ENCODE measurements around the gene NIN. TPM values are rescaled to one million over a fixed set of nuclear protein-coding genes. Genes with fewer than 3 reads are reported as not detected.

Gene NIN
- total RNA-seq, 1 donor, result 40.2 TPM

GRCh38 chr14:50741567-50741966 lies 89.4 kb downstream of the NIN start:
- H3K27ac ChIP-seq (ENCODE audit: low read depth, low read length), result peak overlapping the region; percentile 64
- TF ChIP-seq, protein P1, sequence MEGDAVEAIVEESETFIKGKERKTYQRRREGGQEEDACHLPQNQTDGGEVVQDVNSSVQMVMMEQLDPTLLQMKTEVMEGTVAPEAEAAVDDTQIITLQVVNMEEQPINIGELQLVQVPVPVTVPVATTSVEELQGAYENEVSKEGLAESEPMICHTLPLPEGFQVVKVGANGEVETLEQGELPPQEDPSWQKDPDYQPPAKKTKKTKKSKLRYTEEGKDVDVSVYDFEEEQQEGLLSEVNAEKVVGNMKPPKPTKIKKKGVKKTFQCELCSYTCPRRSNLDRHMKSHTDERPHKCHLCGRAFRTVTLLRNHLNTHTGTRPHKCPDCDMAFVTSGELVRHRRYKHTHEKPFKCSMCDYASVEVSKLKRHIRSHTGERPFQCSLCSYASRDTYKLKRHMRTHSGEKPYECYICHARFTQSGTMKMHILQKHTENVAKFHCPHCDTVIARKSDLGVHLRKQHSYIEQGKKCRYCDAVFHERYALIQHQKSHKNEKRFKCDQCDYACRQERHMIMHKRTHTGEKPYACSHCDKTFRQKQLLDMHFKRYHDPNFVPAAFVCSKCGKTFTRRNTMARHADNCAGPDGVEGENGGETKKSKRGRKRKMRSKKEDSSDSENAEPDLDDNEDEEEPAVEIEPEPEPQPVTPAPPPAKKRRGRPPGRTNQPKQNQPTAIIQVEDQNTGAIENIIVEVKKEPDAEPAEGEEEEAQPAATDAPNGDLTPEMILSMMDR (IDR thresholded peaks at IDR 0.05; ENCODE audit: extremely low read depth, low read depth, low read length), result no peak
- no peaks in the 10 kb centered on the region for H4K20me1 ChIP-seq (ENCODE audit: insufficient read depth, low read length)
- no peak overlapping the region for H3K4me3 ChIP-seq (ENCODE audit: insufficient read depth, low read length)
- peak; percentile 57 for DNase-seq (ENCODE audit: insufficient read length, low spot score, missing footprints)
- H3K79me2 ChIP-seq (ENCODE audit: insufficient read depth, low read length), result no peaks in the 10 kb centered on the region
- H2AFZ ChIP-seq (ENCODE audit: low read length), result no peak overlapping the region
- H3K36me3 ChIP-seq (ENCODE audit: insufficient read depth, low read length), result peaks cover 38% of the 10 kb centered on the region
- no peak overlapping the region for H3K4me2 ChIP-seq (ENCODE audit: insufficient read depth, low read length)
- H3K27me3 ChIP-seq (ENCODE audit: insufficient read depth, low read length), result no peaks in the 10 kb centered on the region
- peaks cover 15% of the 10 kb centered on the region for H3K4me1 ChIP-seq (ENCODE audit: insufficient read depth, low read length)
- no peaks in the 10 kb centered on the region for H3K9me3 ChIP-seq (ENCODE audit: low read depth, low read length)

GRCh38 chr14:50740856-50741255 lies 90.1 kb downstream of the NIN start:
- Histone ChIP-seq H3K27me3 (ENCODE audit: insufficient read depth, low read length) (no peaks in the 10 kb centered on the region), H3K36me3 (ENCODE audit: insufficient read depth, low read length) (peaks cover 39% of the 10 kb centered on the region), H3K9me3 (ENCODE audit: low read depth, low read length) (no peaks in the 10 kb centered on the region), H3K4me3 (ENCODE audit: insufficient read depth, low read length) (no peak overlapping the region), H2AFZ (ENCODE audit: low read length) (no peak overlapping the region), H4K20me1 (ENCODE audit: insufficient read depth, low read length) (no peaks in the 10 kb centered on the region), H3K79me2 (ENCODE audit: insufficient read depth, low read length) (no peaks in the 10 kb centered on the region), H3K4me1 (ENCODE audit: insufficient read depth, low read length) (peaks cover 15% of the 10 kb centered on the region), H3K27ac (ENCODE audit: low read depth, low read length) (peak overlapping the region; percentile 64), H3K4me2 (ENCODE audit: insufficient read depth, low read length) (no peak overlapping the region)
- no peak for DNase-seq (ENCODE audit: insufficient read length, low spot score, missing footprints)
- TF ChIP-seq, protein P1 (IDR thresholded peaks at IDR 0.05; ENCODE audit: extremely low read depth, low read depth, low read length), result no peak

DNA sequence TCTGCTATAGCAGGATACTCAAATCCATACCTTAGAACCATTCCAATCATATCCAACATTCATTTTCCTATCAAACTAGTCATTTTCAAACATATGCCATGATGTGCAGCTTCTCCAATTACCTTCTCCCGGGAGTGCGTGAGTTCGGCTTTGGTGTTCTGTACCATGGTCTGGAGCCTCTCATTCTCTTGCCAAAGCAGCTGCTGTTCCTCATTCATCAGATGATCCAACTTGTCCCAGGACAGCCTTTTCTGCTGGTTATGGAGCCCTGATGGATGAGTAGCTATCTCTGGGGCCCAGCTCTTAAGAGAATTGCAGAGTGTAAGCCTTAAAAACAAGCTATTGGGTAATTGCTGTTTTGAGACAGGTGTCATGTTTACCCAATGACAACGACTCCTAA lies 91.8 kb downstream of the NIN start:
- Histone ChIP-seq H3K79me2 (ENCODE audit: insufficient read depth, low read length) (no peaks in the 10 kb centered on the region), H3K36me3 (ENCODE audit: insufficient read depth, low read length) (peaks cover 49% of the 10 kb centered on the region), H3K9me3 (ENCODE audit: low read depth, low read length) (no peaks in the 10 kb centered on the region), H3K27me3 (ENCODE audit: insufficient read depth, low read length) (no peaks in the 10 kb centered on the region), H4K20me1 (ENCODE audit: insufficient read depth, low read length) (no peaks in the 10 kb centered on the region), H3K4me3 (ENCODE audit: insufficient read depth, low read length) (no peak overlapping the region), H3K27ac (ENCODE audit: low read depth, low read length) (peak overlapping the region; percentile 23), H2AFZ (ENCODE audit: low read length) (no peak overlapping the region), H3K4me2 (ENCODE audit: insufficient read depth, low read length) (no peak overlapping the region), H3K4me1 (ENCODE audit: insufficient read depth, low read length) (peaks cover 15% of the 10 kb centered on the region)
- TF ChIP-seq, protein P1 (IDR thresholded peaks at IDR 0.05; ENCODE audit: extremely low read depth, low read depth, low read length), result no peak
- no peak for DNase-seq (ENCODE audit: insufficient read length, low spot score, missing footprints)

- no peaks in the 10 kb centered on the region for H3K27me3 ChIP-seq (ENCODE audit: insufficient read depth, low read length)
- H3K4me2 ChIP-seq (ENCODE audit: insufficient read depth, low read length), result no peak overlapping the region
- no peaks in the 10 kb centered on the region for H4K20me1 ChIP-seq (ENCODE audit: insufficient read depth, low read length)
- no peak overlapping the region for H2AFZ ChIP-seq (ENCODE audit: low read length)
- H3K4me1 ChIP-seq (ENCODE audit: insufficient read depth, low read length), result peaks cover 15% of the 10 kb centered on the region
- no peak overlapping the region for H3K27ac ChIP-seq (ENCODE audit: low read depth, low read length)
- TF ChIP-seq, protein P1 (IDR thresholded peaks at IDR 0.05; ENCODE audit: extremely low read depth, low read depth, low read length), result no peak
- peaks cover 36% of the 10 kb centered on the region for H3K36me3 ChIP-seq (ENCODE audit: insufficient read depth, low read length)
- no peaks in the 10 kb centered on the region for H3K9me3 ChIP-seq (ENCODE audit: low read depth, low read length)
- no peaks in the 10 kb centered on the region for H3K79me2 ChIP-seq (ENCODE audit: insufficient read depth, low read length)
- DNase-seq (ENCODE audit: insufficient read length, low spot score, missing footprints), result no peak
- H3K4me3 ChIP-seq (ENCODE audit: insufficient read depth, low read length), result no peak overlapping the region
These were observed 94.0 kb downstream of the NIN start for GRCh38 chr14:50736932-50737419.
